ENCODE results near the gene BIRC3.

BIRC3 gene

DNA sequence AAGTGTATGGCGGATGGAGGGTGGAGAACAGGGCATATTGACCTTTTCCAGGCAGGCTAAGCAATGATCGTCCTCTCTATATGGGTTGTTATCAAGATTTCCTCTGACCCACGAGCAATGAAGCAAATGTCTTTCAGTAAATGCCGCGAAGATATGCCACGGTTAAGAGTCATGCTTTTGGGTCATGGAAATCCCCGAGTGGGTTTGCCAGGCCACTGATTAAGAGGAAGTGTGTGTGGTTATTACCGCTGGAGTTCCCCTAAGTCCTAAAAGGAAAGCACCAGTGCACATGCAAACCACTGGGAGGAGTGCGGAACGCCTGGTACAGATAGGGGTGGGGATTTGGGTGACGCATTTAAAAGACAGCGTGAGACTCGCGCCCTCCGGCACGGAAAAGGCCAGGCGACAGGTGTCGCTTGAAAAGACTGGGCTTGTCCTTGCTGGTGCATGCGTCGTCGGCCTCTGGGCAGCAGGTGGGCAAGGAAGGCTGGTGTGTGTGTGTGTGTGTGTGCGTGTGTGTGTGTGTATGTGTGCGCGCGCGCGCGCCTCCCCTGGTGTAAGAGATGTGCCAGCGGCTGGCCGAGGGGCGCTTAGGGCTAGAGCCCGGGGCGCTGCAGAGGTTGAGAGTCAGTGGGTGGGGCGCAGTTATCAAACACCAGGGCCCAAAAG, at the start of gene BIRC3:
Gene BIRC3 (plus strand): TSS at position 386 of the 669 bp plus-strand sequence. CDS start 7,026 bp downstream, outside the sequence.
- DNase-seq, result peak; percentile 88 to 91

- DNase-seq, result no peak
Observed at GRCh38 chr11:102267609-102268008, 49.7 kb upstream of the BIRC3 start.

- DNase-seq, result peak; percentile 77 to 81
Observed at GRCh38 chr11:102268083-102268984, 49.0 kb upstream of the BIRC3 start.

DNA sequence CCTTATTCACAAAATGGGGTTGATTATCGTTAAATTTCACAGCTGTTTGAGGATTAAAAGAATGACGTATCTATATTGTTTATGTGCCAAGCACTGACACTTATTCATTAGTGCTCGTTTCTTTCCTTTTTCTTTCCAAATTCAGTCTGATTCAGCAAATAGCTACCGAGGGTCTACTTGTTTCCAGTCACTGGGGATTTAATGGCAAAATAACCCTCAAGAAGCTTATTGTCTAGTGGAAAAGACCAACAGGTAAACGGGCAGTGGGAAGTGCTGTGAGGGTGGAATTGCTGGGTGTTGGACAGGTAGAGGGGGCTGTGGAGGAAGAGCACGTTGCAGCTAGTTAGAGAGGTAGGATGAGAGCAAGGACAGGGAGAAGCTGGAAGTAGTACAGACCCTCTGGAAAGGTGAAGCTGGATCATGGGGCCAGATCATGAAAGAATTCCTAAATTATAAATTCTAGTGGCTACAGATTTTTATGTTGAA, 48.3 kb upstream of the BIRC3 start:
- DNase-seq, result no peak

- DNase-seq, result no peak
Observed at GRCh38 chr11:102269927-102270326, 47.4 kb upstream of the BIRC3 start.

DNA sequence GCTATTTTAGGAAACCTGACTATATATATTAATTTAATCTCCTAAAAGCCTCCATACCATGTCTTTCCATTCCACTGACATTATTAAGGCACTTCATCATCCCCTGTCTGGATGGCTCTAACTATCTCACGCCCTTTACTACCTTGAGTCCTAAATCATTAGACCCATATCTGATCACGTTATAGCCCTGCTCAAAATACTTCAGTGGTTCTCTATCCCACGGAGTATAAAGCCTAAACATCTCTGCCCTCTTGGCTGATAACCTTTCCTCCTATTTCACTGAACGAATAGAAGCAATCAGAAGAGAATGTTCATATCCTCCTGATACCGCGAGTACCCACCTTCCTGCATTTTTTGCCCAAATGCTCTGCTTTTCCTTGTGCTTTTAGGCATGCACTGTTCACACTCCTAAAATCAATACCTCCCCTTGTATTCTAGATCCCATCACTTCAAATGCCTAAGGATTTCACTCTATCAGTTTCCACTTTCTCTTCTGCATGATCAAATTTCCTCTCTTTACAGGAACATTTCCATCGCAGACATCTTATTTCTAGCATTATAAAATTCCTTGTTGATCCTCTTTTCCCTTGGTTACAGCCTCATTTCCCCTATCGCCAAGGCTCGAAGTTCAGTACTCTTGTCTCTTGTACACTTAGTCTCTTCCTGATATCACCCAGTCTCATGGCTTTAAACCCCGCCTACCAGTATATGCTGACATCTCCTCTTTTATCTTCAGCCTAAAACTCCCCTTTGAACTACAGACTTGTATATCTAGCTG, 45.0 kb upstream of the BIRC3 start:
- no peak for DNase-seq

GRCh38 chr11:102274628-102275027, 42.7 kb upstream of the BIRC3 start:
- no peak for DNase-seq

DNA sequence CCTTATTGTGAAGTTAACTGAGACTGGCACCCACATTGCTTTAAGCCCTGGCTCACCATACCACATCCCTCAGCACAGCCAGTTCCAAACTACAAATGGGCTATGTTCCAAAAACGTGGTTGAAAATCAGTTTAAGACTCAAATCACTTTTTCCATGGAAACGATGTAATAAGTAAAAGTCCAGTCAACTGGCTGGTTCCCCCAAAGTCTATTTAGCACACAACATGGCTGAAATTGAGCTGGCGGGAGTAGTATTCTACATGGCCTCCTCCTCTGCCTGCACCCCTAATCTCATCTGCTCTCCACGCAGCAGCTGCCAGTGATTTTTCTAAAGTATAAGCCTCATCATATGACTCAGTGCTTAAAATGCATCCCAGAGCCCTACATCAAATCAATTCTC, 40.9 kb upstream of the BIRC3 start:
- no peak for DNase-seq

DNA sequence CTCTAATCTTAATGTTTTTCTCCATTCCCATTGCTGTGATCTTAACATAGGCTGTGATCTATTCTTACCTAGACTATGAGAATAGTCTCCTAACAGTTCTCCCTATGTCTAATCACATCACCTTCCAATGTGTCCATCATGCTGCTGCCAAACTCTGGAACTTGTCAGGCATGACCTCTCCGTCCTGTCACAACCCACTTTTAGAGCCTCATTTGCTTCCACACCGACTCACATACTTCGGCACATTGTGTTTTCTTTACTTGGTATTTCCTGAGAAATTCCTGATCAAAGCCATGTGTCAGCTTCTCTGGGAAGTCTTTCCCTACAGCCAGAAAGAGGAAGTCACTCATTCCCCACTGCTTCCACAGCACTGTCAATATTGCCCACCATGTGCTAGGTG, 40.5 kb upstream of the BIRC3 start:
- no peak for DNase-seq

GRCh38 chr11:102279641-102280170, 37.6 kb upstream of the BIRC3 start:
- peak in 1 of 2 experiments; percentile 31 for DNase-seq

DNA sequence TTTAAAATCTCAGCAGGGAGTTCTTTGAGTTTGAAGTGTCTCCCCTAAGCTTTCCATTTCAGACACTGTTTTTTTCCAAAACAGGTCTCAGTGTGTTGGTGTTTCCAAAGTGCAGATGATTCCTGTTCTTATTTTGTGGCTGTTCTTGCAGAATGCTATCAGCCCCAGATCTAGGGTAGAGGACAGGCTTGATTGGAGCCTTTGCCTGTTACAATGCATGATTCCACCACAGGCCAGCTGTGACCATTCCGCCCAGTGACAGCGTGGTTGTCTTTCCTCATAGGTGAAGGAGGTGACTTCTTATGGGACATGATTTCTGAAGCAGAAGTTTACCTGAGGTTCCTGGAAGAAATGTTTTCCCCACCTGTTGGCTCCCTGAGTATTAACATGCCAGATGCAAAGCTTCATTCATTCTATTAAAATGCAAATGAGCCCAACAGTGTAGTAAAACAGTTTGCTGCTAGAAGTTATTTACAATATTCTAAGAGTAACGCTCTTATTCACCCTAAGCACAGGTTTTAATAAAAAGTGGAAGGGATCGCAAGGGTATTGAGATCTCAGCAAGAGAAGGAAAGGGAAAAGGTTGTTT, 36.9 kb upstream of the BIRC3 start:
- DNase-seq, result no peak

DNA sequence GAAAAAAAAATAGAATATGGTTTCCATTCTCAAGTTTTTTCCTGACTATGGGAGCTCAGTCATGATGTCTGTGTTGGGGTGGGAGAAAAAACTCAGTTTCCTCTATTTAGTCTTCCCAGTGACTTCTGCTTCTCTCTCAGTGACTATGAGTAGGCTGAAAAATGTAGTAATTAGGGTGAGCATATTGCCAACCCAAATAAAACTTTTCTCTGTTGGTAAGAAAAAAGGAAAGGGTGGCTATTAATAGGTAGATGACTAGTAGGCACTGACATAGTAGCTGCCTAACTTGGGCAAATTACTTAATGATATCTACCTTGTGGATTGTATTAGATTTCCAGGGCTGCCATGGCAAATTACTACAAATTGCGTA, 34.2 kb upstream of the BIRC3 start:
- DNase-seq, result no peak

- DNase-seq, result no peak
Observed at GRCh38 chr11:102284008-102284407, 33.3 kb upstream of the BIRC3 start.

DNA sequence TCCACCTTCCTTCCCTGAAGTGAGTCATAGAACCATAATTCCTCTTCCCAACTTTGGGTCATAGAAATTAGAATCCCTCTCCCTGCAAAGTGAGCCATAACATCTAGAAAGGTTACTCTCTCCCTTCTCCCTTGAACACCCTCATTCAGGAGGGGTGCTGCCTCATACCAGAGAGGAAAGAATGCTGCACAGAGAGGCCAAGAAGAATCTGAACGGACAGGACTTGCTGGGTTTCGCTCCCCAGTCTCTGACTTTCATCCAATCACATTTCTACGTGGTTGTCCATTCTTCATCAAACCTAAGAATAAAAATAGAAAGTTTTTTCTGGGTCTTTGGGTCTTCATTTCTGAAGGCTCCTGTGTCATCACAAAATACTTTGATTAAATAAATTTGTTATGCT, 31.0 kb upstream of the BIRC3 start:
- no peak for DNase-seq

GRCh38 chr11:102287964-102288724, 29.1 kb upstream of the BIRC3 start:
- DNase-seq, result peak; percentile 28 to 49

GRCh38 chr11:102288725-102289083, 28.6 kb upstream of the BIRC3 start:
- no peak for DNase-seq

DNA sequence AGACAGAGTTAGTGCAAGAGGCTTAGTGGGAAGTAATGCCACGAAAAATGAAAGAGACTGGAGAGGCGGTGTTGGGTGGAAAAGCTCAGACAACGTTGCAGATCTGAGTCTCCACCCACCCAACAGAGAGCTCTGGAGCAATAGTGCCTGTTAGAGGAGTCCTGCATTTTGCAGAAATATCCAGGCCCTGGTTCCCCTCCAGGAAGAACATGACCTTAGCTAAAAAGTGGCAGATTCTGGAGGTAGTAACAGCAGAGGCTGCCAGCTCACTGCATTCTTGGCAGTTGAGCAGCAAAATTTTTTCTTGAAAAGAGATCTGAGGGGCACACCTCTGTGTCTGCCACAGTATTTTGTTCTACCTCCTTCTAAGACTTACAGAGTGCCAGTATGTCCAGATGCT, 27.7 kb upstream of the BIRC3 start:
- no peak for DNase-seq

DNA sequence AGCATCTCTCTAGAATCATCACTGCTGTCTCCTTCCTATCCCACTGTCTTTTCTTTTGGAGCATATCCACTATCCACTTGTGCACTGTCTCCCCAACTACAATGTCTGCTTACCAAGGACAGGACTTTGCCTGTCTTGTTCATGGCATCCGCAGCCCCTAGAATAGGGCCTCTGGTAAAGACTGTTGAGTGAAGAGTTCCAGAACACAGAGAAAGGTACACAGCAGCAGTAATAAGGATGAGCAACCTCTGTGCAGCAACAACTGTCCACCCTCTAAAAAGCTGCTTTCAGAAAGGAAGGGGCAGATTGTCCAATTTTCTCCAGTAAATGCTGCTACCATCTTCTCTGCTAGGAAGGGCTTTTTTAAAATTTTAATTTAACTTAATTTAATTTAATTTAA, 25.5 kb upstream of the BIRC3 start:
- DNase-seq, result no peak

DNA sequence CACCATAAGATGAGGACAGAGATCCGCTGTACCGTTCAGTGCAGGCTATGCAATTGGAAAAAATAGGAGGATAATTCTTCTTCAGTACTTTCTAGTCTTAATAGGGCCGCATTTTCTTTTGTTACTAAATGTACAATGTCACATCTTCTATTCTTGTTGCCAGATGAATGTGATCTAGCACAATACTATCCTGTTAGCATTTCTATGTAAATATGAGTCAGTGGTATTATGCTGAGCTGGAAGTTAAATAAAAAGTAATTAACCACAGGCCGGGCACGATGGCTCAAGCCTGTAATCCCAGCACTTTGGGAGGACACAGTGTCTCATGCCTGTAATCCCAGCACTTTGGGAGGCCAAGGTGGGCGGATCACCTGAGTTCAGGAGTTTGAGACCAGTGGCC, 24.4 kb upstream of the BIRC3 start:
- no peak for DNase-seq

DNA sequence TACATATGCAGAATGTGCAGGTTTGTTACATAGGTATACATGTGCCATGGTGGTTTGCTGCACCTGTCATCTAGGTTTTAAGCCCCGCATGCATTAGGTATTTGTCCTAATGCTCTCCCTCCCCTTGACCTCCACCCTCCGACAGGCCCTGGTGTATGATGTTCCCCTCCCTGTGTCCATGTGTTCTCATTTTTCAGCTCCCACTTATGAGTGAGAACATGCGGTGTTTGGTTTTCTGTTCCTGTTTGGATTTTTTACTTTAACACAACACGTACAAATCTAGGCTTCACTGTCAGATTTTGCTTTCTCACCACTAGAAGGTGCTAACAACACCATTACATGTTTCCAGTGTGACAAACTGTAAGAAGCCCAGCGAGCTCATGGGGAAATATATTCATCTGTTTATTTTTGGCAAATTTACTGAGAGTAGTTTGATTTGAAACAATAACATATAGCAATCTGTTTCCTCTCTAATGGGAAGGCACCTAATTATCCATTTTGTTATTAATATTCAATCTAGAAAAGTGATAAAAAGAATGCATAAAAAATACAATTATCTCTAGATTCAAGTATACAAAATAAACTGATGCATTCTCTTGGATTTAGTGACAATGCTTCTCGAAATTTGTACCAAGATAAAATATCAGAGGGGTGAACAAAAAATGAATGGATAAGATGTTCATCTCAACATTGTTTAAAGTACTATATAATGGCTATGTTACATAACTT, 23.2 kb upstream of the BIRC3 start:
- no peak for DNase-seq

- no peak for DNase-seq
Observed at GRCh38 chr11:102295045-102295444, 22.2 kb upstream of the BIRC3 start.
